ENCODE measurements around the gene LAMA2.

The LAMA2 gene

DNA sequence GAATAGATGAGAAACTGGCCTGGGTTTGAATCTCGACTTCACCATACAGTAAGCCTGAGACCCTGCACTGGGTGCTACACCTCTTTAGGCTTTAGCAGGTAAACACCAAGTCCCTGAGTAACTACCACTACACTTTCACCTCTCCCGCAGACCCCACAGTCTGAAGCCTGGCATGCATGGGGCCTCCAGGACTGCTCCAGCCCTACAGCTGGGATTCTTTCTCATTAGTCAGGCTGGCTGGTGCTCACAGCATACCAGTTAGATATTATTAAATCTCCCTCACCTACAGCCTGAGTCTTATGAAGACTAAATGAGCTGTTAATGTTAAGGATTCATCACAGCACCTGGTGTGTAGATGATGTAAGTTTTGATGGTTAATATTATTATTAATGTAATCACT is 438.4 kb downstream of the LAMA2 start:
- H3K4me3 ChIP-seq (ENCODE audit: low read length): no peak overlapping the region
- TF ChIP-seq, protein P1, sequence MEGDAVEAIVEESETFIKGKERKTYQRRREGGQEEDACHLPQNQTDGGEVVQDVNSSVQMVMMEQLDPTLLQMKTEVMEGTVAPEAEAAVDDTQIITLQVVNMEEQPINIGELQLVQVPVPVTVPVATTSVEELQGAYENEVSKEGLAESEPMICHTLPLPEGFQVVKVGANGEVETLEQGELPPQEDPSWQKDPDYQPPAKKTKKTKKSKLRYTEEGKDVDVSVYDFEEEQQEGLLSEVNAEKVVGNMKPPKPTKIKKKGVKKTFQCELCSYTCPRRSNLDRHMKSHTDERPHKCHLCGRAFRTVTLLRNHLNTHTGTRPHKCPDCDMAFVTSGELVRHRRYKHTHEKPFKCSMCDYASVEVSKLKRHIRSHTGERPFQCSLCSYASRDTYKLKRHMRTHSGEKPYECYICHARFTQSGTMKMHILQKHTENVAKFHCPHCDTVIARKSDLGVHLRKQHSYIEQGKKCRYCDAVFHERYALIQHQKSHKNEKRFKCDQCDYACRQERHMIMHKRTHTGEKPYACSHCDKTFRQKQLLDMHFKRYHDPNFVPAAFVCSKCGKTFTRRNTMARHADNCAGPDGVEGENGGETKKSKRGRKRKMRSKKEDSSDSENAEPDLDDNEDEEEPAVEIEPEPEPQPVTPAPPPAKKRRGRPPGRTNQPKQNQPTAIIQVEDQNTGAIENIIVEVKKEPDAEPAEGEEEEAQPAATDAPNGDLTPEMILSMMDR (IDR thresholded peaks at IDR 0.05; ENCODE audit: insufficient read depth, low read depth, low read length, missing control alignments): no peak
- DNase-seq (ENCODE audit: low read depth): no peak

DNA sequence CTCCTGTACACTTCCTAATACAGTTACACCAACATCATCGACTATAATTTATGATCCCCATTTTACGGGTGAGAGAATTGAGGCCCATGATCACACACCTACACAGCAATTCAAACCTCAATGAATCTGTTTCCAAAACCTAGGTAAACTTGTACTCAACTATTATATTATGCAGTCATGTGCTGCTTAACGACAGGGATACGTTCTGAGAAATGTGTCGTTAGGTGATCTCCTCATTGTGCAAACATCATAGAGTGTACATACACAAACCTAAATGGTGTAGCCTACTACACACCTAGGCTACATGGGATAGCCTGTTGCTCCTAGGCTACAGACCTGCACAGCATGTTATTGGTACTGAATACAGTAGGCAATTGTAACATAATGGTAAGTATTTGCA is 441.4 kb downstream of the LAMA2 start:
- no peak overlapping the region for H3K4me3 ChIP-seq (ENCODE audit: low read length)
- TF ChIP-seq, protein P1 (IDR thresholded peaks at IDR 0.05; ENCODE audit: insufficient read depth, low read depth, low read length, missing control alignments): no peak
- no peak for DNase-seq (ENCODE audit: low read depth)

DNA sequence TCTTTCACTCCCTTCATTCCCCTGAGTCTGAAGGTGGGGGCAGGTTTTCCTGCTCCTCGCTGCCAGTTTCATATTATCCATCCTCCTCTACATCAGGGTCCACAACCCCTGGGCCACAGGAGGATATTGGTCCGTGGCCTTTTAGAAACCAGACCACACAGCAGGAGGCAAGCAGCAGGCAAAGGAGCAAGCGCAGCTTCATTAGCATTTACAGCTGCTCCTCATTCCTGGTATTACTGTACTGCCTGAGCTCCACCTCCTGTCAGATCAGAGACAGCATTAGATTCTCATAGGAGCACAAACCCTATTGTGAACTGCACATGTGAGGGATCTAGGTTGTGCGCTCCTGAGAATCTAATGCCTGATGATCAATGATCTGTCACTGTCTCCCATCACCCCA is 446.7 kb downstream of the LAMA2 start:
- no peak for DNase-seq (ENCODE audit: low read depth)
- H3K4me3 ChIP-seq (ENCODE audit: low read length): no peak overlapping the region
- TF ChIP-seq, protein P1 (IDR thresholded peaks at IDR 0.05; ENCODE audit: insufficient read depth, low read depth, low read length, missing control alignments): no peak

DNA sequence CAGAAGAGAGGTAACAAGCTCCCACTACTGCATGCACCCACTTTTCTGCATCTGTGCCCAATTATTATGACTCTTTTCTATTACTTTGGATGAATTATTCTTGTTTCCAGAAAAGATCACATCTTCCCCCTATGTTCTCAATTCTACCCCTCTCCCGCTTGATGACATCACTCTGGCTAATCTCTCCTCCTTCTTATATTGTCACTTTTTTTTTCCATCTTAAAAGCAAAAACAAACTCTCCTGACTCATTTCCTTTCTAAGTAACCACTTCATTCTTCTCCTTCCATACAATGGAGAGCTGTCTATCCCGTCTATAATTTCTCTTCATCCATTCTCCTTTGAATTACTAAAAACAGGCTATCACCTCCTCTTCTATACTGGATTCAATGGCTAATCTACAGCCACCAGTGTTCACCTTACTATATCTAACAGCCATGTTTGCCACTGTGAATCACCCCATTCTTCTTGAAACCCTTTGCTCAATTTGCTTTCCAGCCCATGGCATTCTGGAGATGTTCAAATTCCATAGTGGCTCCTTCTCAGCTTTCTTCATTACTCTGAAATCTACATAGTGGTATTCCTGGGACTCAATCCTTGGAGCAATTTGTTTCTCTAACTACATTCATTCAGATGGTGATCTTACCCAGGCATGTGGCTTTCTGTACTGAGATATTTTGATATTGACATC is 448.7 kb downstream of the LAMA2 start:
- DNase-seq (ENCODE audit: low read depth): peak; percentile 26
- H3K4me3 ChIP-seq (ENCODE audit: low read length): no peak overlapping the region
- TF ChIP-seq, protein P1 (IDR thresholded peaks at IDR 0.05; ENCODE audit: insufficient read depth, low read depth, low read length, missing control alignments): no peak

DNA sequence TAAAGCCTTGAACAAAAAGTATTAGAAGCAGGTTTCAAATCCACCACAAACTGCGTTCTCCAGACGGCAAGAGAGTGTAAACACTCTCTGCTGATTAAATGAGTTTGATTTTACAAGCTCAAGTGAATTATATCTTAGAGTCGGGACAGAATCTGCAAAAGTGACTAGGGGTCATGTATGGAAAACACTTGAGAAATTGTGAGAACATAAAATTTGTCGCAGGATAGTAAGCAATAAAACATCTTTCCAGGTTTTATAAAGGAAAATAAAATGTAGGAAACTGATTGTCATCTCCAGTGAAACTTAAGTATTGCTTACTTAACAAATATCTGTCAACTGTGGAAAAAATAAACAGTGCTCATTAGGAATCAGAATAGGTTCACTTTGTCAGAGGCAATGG is 452.9 kb downstream of the LAMA2 start:
- H3K4me3 ChIP-seq (ENCODE audit: low read length): no peak overlapping the region
- TF ChIP-seq, protein P1 (IDR thresholded peaks at IDR 0.05; ENCODE audit: insufficient read depth, low read depth, low read length, missing control alignments): no peak
- no peak for DNase-seq (ENCODE audit: low read depth)

DNA sequence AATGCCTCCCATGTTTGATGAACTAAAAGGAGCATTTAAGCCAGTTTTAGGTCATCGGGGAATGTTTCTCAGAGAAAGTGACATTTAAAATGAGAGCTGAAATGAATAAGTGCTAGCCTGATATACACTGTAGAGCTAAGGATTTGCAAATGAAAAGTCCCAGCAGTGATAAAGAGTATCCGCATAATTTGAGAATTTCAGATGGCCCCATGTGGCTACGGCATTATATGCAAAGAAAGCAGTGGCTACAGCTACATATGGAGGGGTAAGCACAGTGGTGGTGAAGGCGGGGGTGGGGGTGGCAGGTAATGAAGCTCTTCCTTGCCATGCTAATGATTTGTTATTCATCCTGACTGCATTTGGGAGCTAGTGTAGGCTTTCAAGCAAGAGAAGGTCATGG is 455.7 kb downstream of the LAMA2 start:
- TF ChIP-seq, protein P1 (IDR thresholded peaks at IDR 0.05; ENCODE audit: insufficient read depth, low read depth, low read length, missing control alignments): no peak
- no peak for DNase-seq (ENCODE audit: low read depth)

DNA sequence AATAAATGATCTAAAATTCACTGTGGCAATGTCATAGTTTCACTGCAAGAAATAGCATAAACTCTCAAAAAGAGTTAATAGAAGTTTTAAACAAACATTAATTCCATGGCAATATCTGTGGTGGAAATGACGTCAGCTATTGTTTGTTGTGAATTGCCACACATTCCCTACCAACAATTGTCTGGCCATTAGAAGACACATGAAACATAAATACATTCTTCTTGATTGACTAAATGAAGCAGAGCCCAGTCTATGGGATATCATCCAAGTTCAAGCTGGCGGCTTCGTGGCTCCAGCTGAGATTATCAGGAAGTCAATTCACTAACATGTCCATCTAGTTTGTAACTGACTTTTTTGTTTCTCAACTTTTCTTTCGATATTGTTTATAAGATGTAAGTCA is 458.0 kb downstream of the LAMA2 start:
- DNase-seq (ENCODE audit: low read depth): peak; percentile 73
- TF ChIP-seq, protein P1 (IDR thresholded peaks at IDR 0.05; ENCODE audit: insufficient read depth, low read depth, low read length, missing control alignments): no peak
- H3K4me3 ChIP-seq (ENCODE audit: low read length): no peak overlapping the region

More for the DNA sequence above, 455.7 kb downstream of the LAMA2 start:
- H3K4me3 ChIP-seq (ENCODE audit: low read length): no peak overlapping the region

Data from epithelial cell of esophagus (primary cell).